ENCODE measurements around the gene KRT81.
"Not testable (repeated sequence)": the region's sequence is repeated elsewhere in the genome, so short reads cannot be mapped to it uniquely, and the experiment has no call there.

The KRT81 gene

DNA sequence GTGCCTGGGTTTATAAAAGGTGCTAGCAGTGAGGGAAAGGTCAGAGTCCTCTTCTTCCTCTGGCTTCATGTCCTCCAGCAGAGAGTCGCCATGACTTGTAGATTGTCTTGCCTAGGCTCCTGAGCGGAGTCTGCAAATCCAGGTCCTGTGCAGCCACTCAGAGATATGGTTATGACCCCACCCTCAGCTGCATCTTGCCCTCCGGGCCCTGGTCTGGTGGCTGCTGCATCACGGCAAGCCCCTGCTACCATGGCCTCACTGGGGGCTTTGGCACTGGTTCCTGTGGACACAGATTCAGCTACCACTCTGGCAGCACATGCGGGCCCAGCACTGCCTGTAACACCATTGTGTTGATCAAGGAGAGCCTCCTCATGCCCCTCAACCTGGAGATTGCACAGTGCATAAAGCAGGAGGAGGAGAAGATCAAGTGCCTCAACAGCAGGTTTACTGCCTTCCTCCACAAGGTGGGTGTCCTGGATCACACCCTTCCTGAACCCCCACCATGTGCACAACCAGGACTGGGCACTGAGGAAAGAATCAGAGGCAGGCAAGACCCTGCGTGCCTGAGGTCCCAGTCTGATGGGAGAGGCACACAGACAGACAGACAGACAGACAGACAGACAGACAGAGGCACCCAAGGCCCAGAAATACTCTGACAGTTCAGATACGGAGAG, 27.4 kb downstream of the KRT81 start:
- Histone ChIP-seq H3K27me3 (replicated peaks; ENCODE audit: control insufficient read depth, insufficient read depth, low read length, poor library complexity, severe bottlenecking) (no peaks in the 10 kb centered on the region), H3K9me3 (ENCODE audit: control insufficient read depth, low read length) (no peaks in the 10 kb centered on the region)

DNA sequence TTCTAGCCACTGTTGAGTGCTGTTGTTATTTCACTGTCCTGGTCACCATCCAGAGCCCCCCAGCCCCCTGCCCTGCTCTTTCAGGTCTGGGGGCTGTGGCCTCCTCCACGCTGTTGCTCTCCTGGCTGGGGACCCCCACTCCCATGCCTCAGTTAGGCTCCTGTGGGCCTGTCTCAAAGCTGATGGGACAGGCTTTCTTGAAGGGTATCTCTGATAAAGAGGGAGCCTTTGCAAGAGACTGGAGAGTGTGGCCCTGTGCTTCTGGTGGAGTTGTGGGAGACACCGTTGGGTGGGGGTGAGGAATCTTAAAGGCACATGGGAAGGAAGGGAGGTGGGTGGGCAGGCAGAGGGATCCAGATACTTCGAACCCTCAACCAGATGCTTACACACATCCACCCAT, 29.0 kb downstream of the KRT81 start:
- no peak overlapping the region for H3K27ac ChIP-seq (ENCODE audit: insufficient read depth, low read length, poor library complexity, severe bottlenecking)
- peaks cover 7% of the 10 kb centered on the region for H3K27me3 ChIP-seq (replicated peaks; ENCODE audit: control insufficient read depth, insufficient read depth, low read length, poor library complexity, severe bottlenecking)
- no peak for DNase-seq
- H3K4me1 ChIP-seq (ENCODE audit: control insufficient read depth, insufficient read depth, low read length, poor library complexity, severe bottlenecking) = no peaks in the 10 kb centered on the region
- H3K36me3 ChIP-seq (ENCODE audit: control insufficient read depth, insufficient read depth, low read length) = no peaks in the 10 kb centered on the region
- H3K4me3 ChIP-seq (ENCODE audit: insufficient read depth, low read depth, low read length, poor library complexity, severe bottlenecking) = no peak overlapping the region
- no peaks in the 10 kb centered on the region for H3K9me3 ChIP-seq (ENCODE audit: control insufficient read depth, low read length)

More for the DNA sequence above, 27.4 kb downstream of the KRT81 start:
- H3K36me3 ChIP-seq (ENCODE audit: control insufficient read depth, insufficient read depth, low read length) = no peaks in the 10 kb centered on the region
- no peak overlapping the region for H3K4me3 ChIP-seq (ENCODE audit: insufficient read depth, low read depth, low read length, poor library complexity, severe bottlenecking)
- no peak for DNase-seq
- H3K4me1 ChIP-seq (ENCODE audit: control insufficient read depth, insufficient read depth, low read length, poor library complexity, severe bottlenecking) = no peaks in the 10 kb centered on the region
- no peak overlapping the region for H3K27ac ChIP-seq (ENCODE audit: insufficient read depth, low read length, poor library complexity, severe bottlenecking)

DNA sequence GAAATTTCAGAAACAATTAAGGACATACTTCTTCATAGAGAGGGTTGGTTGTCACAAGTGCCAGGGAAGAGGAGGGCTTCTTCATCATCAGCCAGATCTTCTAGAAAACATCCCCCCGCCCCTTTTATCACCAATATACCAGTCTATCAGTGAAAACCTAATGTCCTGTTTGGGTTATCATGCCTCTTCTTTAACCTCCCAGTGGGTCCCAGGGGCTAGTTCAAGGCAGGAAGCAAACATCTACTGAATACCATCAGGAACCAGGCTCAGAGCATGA, 30.2 kb downstream of the KRT81 start:
- Histone ChIP-seq H3K27ac (ENCODE audit: insufficient read depth, low read length, poor library complexity, severe bottlenecking) (no peak overlapping the region), H3K4me3 (ENCODE audit: insufficient read depth, low read depth, low read length, poor library complexity, severe bottlenecking) (no peak overlapping the region), H3K9me3 (ENCODE audit: control insufficient read depth, low read length) (no peaks in the 10 kb centered on the region), H3K36me3 (ENCODE audit: control insufficient read depth, insufficient read depth, low read length) (no peaks in the 10 kb centered on the region), H3K4me1 (ENCODE audit: control insufficient read depth, insufficient read depth, low read length, poor library complexity, severe bottlenecking) (no peaks in the 10 kb centered on the region), H3K27me3 (replicated peaks; ENCODE audit: control insufficient read depth, insufficient read depth, low read length, poor library complexity, severe bottlenecking) (peaks cover 18% of the 10 kb centered on the region)
- DNase-seq = no peak

DNA sequence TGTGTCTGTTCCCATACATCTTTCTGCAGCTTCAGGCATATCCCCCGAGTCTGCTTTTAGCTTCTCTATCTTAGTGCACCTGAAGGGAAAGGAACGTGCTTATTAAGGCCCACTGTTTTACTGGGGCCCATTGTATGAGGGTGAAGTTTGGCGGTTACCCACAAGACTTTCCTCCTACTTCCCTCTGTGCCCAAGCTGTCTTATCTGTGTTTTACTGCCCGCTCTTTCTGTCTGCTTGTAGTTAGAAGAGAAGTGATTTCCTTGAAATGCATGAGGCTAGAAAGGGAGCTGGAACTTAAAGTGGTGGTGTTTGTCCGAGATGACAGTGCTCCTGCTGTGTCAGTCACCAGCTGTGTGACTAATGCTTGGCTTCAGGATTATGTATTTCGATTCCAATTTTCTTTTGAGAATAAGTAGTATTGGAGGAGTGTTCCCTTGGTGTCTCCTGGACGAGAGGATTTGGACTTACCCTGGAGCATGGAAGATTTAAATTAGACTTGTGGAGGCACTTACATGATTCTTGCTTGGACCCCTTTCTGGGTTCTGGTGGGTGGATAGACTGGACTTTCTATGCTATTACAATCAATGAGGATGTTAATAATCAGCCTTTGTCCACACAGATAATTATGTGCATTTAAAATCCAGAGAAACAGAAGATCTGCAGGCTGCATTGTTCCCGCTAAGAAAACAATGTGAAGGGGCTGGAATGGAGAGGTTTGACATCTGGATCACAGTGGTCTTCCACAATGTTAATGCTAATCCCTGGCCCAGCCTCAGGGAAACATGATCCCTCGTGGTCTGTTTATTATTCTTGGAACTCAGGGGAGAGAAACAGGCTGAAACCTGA, 30.8 kb downstream of the KRT81 start:
- H3K27me3 ChIP-seq (replicated peaks; ENCODE audit: control insufficient read depth, insufficient read depth, low read length, poor library complexity, severe bottlenecking) = peaks cover 19% of the 10 kb centered on the region
- no peak for DNase-seq
- H3K4me3 ChIP-seq (ENCODE audit: insufficient read depth, low read depth, low read length, poor library complexity, severe bottlenecking) = no peak overlapping the region
- no peaks in the 10 kb centered on the region for H3K36me3 ChIP-seq (ENCODE audit: control insufficient read depth, insufficient read depth, low read length)
- H3K27ac ChIP-seq (ENCODE audit: insufficient read depth, low read length, poor library complexity, severe bottlenecking) = no peak overlapping the region
- H3K9me3 ChIP-seq (ENCODE audit: control insufficient read depth, low read length) = no peaks in the 10 kb centered on the region
- H3K4me1 ChIP-seq (ENCODE audit: control insufficient read depth, insufficient read depth, low read length, poor library complexity, severe bottlenecking) = no peaks in the 10 kb centered on the region

DNA sequence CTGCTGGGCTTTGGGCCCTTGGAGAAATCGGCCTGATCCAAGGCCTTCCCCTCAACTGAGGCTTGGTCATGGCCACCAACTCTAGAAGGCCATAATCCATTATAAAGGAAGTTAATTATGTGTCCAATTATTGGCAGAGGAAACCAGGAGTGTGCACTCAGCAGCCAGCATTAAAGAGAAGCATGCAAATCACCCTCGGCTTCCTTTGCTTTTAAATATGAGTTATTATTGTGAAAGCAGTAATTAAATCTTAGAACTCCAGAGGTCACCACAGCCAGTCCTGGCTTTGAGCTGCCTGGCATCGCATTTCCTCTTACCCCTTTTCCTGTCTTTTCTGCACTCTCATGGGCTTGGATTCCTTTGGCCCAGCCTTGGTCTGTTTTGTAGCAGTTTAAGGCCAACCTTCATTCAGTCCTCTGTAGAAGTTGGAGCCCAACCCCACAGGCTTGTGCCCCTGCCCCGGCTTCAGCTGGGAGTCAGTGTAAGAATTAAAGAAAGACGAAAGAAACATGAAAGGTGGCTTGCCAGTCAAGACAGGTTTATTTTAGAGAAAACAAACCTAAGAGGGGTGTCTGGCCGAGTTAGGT, 31.6 kb downstream of the KRT81 start:
- H3K9me3 ChIP-seq (ENCODE audit: control insufficient read depth, low read length) = no peaks in the 10 kb centered on the region
- no peak overlapping the region for H3K27ac ChIP-seq (ENCODE audit: insufficient read depth, low read length, poor library complexity, severe bottlenecking)
- peaks cover 19% of the 10 kb centered on the region for H3K27me3 ChIP-seq (replicated peaks; ENCODE audit: control insufficient read depth, insufficient read depth, low read length, poor library complexity, severe bottlenecking)
- no peak for DNase-seq
- no peak overlapping the region for H3K4me3 ChIP-seq (ENCODE audit: insufficient read depth, low read depth, low read length, poor library complexity, severe bottlenecking)
- H3K4me1 ChIP-seq (ENCODE audit: control insufficient read depth, insufficient read depth, low read length, poor library complexity, severe bottlenecking) = no peaks in the 10 kb centered on the region
- no peaks in the 10 kb centered on the region for H3K36me3 ChIP-seq (ENCODE audit: control insufficient read depth, insufficient read depth, low read length)

DNA sequence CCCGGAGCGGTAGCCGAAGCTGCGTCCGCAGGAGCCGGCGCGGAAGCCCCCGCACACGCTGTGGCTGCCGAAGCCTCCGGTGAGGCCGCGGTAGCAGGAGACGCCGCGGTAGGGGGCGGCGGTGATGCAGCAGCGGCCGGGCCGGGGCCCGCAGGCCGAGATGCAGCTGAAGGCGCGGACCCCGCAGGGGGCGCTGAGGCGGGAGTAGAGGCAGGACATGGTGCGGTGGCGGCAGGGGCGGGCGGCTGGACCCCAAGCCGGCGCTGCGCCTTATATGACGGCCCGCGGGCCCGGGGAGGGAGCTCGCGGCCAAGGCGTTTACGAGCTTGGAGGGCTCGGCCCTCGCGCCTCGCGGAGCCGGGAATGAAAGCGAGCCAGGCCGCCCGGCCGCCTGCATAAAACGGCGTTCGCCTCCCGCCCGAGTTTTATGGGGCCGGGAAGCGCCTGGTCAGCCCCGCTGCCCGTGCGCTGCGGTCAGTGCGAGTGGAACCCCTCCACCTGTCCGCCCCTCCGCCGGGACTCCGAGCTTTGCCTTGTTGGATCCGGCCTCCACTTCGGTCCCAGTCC, 32.9 kb downstream of the KRT81 start:
- no peaks in the 10 kb centered on the region for H3K4me1 ChIP-seq (ENCODE audit: control insufficient read depth, insufficient read depth, low read length, poor library complexity, severe bottlenecking)
- H3K4me3 ChIP-seq (ENCODE audit: insufficient read depth, low read depth, low read length, poor library complexity, severe bottlenecking) = no peak overlapping the region
- no peak overlapping the region for H3K27ac ChIP-seq (ENCODE audit: insufficient read depth, low read length, poor library complexity, severe bottlenecking)
- DNase-seq = no peak
- H3K36me3 ChIP-seq (ENCODE audit: control insufficient read depth, insufficient read depth, low read length) = no peaks in the 10 kb centered on the region
- H3K9me3 ChIP-seq (ENCODE audit: control insufficient read depth, low read length) = no peaks in the 10 kb centered on the region
- H3K27me3 ChIP-seq (replicated peaks; ENCODE audit: control insufficient read depth, insufficient read depth, low read length, poor library complexity, severe bottlenecking) = peaks cover 19% of the 10 kb centered on the region

DNA sequence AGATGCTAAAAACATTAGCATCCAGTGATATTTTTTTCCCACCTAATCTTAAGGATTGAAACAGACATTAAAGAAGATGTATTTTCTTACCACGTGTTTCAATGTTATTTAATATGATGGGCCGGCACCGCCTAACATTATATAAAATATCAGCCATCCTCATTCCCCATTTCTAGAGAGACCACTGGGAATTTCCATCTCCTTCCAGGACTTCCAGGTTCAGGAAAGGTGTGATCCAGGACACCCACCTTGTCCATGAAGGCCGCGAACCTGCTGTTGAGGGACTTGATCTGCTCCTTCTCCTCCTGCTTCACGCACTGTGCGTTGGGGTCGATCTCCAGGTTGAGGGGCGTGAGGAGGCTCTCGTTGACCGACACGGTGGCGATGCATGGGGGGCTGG, 33.4 kb downstream of the KRT81 start:
- not testable (repeated sequence) for H3K27ac ChIP-seq (ENCODE audit: insufficient read depth, low read length, poor library complexity, severe bottlenecking); H3K9me3 ChIP-seq (ENCODE audit: control insufficient read depth, low read length); H3K4me3 ChIP-seq (ENCODE audit: insufficient read depth, low read depth, low read length, poor library complexity, severe bottlenecking); H3K4me1 ChIP-seq (ENCODE audit: control insufficient read depth, insufficient read depth, low read length, poor library complexity, severe bottlenecking); H3K36me3 ChIP-seq (ENCODE audit: control insufficient read depth, insufficient read depth, low read length); DNase-seq
- H3K27me3 ChIP-seq (replicated peaks; ENCODE audit: control insufficient read depth, insufficient read depth, low read length, poor library complexity, severe bottlenecking) = peaks cover 19% of the 10 kb centered on the region

DNA sequence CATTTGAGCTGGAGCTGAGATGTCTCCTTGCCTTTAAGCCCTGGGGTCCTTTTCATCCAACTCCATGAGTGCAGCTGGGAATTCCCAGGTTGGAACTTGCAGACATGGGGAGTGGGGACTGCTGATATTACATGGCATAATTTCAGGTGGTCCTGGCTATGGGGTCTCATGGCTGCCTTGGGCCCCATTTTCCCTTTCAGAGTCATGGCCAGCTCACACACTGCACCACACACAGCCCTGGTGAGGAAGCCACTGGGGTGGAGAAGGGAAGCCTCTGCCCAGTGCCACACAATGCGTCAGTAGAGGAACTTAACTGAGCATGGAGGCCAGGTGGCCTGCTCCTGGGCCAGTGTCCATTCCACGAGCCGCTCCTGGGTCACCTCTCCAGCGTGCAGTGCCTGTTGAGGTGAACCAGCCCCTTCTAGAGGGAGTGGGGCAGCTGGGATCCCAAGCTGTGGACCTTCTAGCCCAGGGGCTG, 34.2 kb downstream of the KRT81 start:
- no peaks in the 10 kb centered on the region for H3K9me3 ChIP-seq (ENCODE audit: control insufficient read depth, low read length)
- H3K27ac ChIP-seq (ENCODE audit: insufficient read depth, low read length, poor library complexity, severe bottlenecking) = no peak overlapping the region
- H3K36me3 ChIP-seq (ENCODE audit: control insufficient read depth, insufficient read depth, low read length) = no peaks in the 10 kb centered on the region
- no peaks in the 10 kb centered on the region for H3K4me1 ChIP-seq (ENCODE audit: control insufficient read depth, insufficient read depth, low read length, poor library complexity, severe bottlenecking)
- no peak overlapping the region for H3K4me3 ChIP-seq (ENCODE audit: insufficient read depth, low read depth, low read length, poor library complexity, severe bottlenecking)
- H3K27me3 ChIP-seq (replicated peaks; ENCODE audit: control insufficient read depth, insufficient read depth, low read length, poor library complexity, severe bottlenecking) = peaks cover 19% of the 10 kb centered on the region
- no peak for DNase-seq

DNA sequence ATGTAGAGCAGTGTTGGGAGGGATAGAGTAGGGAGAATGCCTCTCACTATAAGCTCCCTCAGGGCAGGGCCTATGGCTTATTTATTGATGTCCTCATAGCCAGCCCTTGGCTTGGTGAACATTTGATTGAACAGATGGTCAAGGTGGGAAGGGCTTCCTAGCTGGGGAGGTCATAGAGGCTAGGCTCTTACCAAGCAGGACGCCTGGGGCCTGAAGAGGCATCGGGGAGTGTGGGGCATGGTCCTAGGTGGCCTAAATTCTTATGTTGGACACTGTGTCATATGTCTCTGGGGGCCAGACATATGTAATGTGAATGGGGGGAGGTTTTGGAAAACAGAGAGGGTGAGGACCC, 34.8 kb downstream of the KRT81 start:
- H3K27me3 ChIP-seq (replicated peaks; ENCODE audit: control insufficient read depth, insufficient read depth, low read length, poor library complexity, severe bottlenecking) = peaks cover 19% of the 10 kb centered on the region
- no peaks in the 10 kb centered on the region for H3K4me1 ChIP-seq (ENCODE audit: control insufficient read depth, insufficient read depth, low read length, poor library complexity, severe bottlenecking)
- H3K36me3 ChIP-seq (ENCODE audit: control insufficient read depth, insufficient read depth, low read length) = no peaks in the 10 kb centered on the region
- H3K9me3 ChIP-seq (ENCODE audit: control insufficient read depth, low read length) = no peaks in the 10 kb centered on the region
- no peak overlapping the region for H3K27ac ChIP-seq (ENCODE audit: insufficient read depth, low read length, poor library complexity, severe bottlenecking)
- DNase-seq = no peak
- no peak overlapping the region for H3K4me3 ChIP-seq (ENCODE audit: insufficient read depth, low read depth, low read length, poor library complexity, severe bottlenecking)
